ENCODE results near the gene DESI1. TPM values are rescaled to one million over a fixed set of nuclear protein-coding genes. Genes with fewer than 3 reads are reported as not detected.

The DESI1 gene
- total RNA-seq, 4 donors from 2014 or later: 25.6 to 32.9 (median 27.9) TPM

GRCh38 chr22:41656556-41656955, 35.7 kb upstream of the DESI1 start:
- TF ChIP-seq, protein P1, sequence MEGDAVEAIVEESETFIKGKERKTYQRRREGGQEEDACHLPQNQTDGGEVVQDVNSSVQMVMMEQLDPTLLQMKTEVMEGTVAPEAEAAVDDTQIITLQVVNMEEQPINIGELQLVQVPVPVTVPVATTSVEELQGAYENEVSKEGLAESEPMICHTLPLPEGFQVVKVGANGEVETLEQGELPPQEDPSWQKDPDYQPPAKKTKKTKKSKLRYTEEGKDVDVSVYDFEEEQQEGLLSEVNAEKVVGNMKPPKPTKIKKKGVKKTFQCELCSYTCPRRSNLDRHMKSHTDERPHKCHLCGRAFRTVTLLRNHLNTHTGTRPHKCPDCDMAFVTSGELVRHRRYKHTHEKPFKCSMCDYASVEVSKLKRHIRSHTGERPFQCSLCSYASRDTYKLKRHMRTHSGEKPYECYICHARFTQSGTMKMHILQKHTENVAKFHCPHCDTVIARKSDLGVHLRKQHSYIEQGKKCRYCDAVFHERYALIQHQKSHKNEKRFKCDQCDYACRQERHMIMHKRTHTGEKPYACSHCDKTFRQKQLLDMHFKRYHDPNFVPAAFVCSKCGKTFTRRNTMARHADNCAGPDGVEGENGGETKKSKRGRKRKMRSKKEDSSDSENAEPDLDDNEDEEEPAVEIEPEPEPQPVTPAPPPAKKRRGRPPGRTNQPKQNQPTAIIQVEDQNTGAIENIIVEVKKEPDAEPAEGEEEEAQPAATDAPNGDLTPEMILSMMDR (IDR thresholded peaks at IDR 0.05): no peak
- TF ChIP-seq POLR2A (IDR thresholded peaks at IDR 0.05) (no peak), POLR2AphosphoS5 (IDR thresholded peaks at IDR 0.05) (no peak), EP300 (IDR thresholded peaks at IDR 0.05) (no peak)
- WGBS: 65% methylated on average over 5 of the region's 5 CpGs

GRCh38 chr22:41654322-41654721, 33.5 kb upstream of the DESI1 start:
- no peak overlapping the region for H3K27ac ChIP-seq
- WGBS: 90% methylated on average over 3 of the region's 3 CpGs
- H3K27me3 ChIP-seq: no peaks in the 10 kb centered on the region
- no peak for TF ChIP-seq POLR2AphosphoS5 (IDR thresholded peaks at IDR 0.05)
- no peak overlapping the region for H3K4me3 ChIP-seq
- H3K36me3 ChIP-seq: peaks cover 99% of the 10 kb centered on the region
- no peaks in the 10 kb centered on the region for H3K9me3 ChIP-seq
- no peak for DNase-seq (ENCODE audit: low spot score in 2 of 2)
- no peaks in the 10 kb centered on the region for H3K4me1 ChIP-seq

More at GRCh38 chr22:41656556-41656955, 35.7 kb upstream of the DESI1 start:
- no peak for DNase-seq (ENCODE audit: low spot score in 2 of 2)
- Histone ChIP-seq H3K9me3 (no peaks in the 10 kb centered on the region), H3K27me3 (no peaks in the 10 kb centered on the region), H3K4me1 (no peaks in the 10 kb centered on the region), H3K36me3 (peaks cover 99% of the 10 kb centered on the region), H3K27ac (no peak overlapping the region), H3K4me3 (no peak overlapping the region)

- DNase-seq (ENCODE audit: low spot score in 2 of 2): no peak
- no peak overlapping the region for H3K27ac ChIP-seq
- TF ChIP-seq POLR2A (IDR thresholded peaks at IDR 0.05) (no peak), POLR2AphosphoS5 (IDR thresholded peaks at IDR 0.05) (no peak), EP300 (IDR thresholded peaks at IDR 0.05) (no peak)
- TF ChIP-seq, protein P1 (IDR thresholded peaks at IDR 0.05): no peak
- WGBS: 95% methylated on average over 11 of the region's 11 CpGs
- no peak overlapping the region for H3K4me3 ChIP-seq
- H3K27me3 ChIP-seq: no peaks in the 10 kb centered on the region
- no peaks in the 10 kb centered on the region for H3K9me3 ChIP-seq
- peaks cover 96% of the 10 kb centered on the region for H3K36me3 ChIP-seq
- H3K4me1 ChIP-seq: no peaks in the 10 kb centered on the region
Observed at GRCh38 chr22:41650821-41651220, 30.0 kb upstream of the DESI1 start.

DNA sequence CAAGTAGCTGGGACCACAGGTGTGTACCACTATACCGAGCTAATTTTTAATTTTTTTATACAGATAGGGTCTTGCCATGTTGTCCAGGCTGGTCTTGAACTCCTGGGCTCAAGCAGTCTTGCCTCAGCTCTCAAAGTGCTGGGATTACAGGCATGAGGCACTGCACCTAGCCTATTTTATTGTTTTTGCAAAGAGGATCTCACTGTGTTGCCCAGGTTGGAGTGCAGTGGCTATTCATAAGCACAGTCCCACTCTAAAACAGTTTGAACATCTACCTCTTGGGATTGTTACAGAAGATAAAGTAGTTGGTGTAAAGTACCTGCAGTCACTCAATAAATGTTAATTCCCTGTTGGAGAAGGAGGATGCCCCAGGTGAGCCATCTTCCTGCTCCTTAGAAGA, 29.4 kb upstream of the DESI1 start:
- WGBS: 100% methylated on average over 1 of the region's 1 CpG
- DNase-seq (ENCODE audit: low spot score in 2 of 2): no peak
- TF ChIP-seq, protein P1 (IDR thresholded peaks at IDR 0.05): no peak
- no peak for TF ChIP-seq POLR2A (IDR thresholded peaks at IDR 0.05)
- no peak for TF ChIP-seq POLR2AphosphoS5 (IDR thresholded peaks at IDR 0.05)
- TF ChIP-seq EP300 (IDR thresholded peaks at IDR 0.05): no peak
- Histone ChIP-seq H3K4me3 (no peak overlapping the region), H3K27me3 (no peaks in the 10 kb centered on the region), H3K9me3 (no peaks in the 10 kb centered on the region), H3K4me1 (no peaks in the 10 kb centered on the region), H3K36me3 (peaks cover 96% of the 10 kb centered on the region), H3K27ac (no peak overlapping the region)

- Histone ChIP-seq H3K4me3 (no peak overlapping the region), H3K4me1 (no peaks in the 10 kb centered on the region), H3K27ac (no peak overlapping the region), H3K27me3 (no peaks in the 10 kb centered on the region), H3K36me3 (peaks cover 95% of the 10 kb centered on the region), H3K9me3 (no peaks in the 10 kb centered on the region)
- TF ChIP-seq POLR2A (IDR thresholded peaks at IDR 0.05) (no peak), POLR2AphosphoS5 (IDR thresholded peaks at IDR 0.05) (no peak), EP300 (IDR thresholded peaks at IDR 0.05) (no peak)
- TF ChIP-seq, protein P1 (IDR thresholded peaks at IDR 0.05): no peak
- WGBS: 90% methylated on average over 1 of the region's 1 CpG
- no peak for DNase-seq (ENCODE audit: low spot score in 2 of 2)
Observed at GRCh38 chr22:41648432-41648831, 27.6 kb upstream of the DESI1 start.

DNA sequence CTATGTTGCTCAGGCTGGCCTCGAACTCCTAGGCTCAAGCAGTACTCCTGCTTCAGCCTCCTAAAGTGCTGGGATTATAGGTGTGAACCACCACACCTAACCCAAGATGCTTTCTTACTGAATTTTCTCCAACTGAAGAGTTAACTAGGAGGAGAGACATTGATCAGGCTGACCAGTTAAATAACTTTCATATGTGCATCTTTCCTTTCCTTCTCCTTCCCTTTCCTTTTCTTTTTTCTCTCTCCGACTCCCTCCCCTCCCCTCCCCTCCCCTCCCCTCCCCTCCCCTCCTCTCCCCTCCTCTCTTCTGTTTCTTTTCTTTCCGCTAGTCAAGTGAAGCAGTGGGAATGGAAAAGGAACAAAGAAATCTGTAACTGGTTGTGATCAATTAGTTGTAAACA, 26.9 kb upstream of the DESI1 start:
- Histone ChIP-seq H3K9me3 (no peaks in the 10 kb centered on the region), H3K27ac (no peak overlapping the region), H3K36me3 (peaks cover 95% of the 10 kb centered on the region), H3K27me3 (no peaks in the 10 kb centered on the region), H3K4me3 (no peak overlapping the region), H3K4me1 (peaks cover under 1% of the 10 kb centered on the region)
- TF ChIP-seq POLR2A (IDR thresholded peaks at IDR 0.05): no peak
- TF ChIP-seq POLR2AphosphoS5 (IDR thresholded peaks at IDR 0.05): no peak
- TF ChIP-seq, protein P1 (IDR thresholded peaks at IDR 0.05): no peak
- no peak for TF ChIP-seq EP300 (IDR thresholded peaks at IDR 0.05)
- no peak for DNase-seq (ENCODE audit: low spot score in 2 of 2)
- WGBS: 72% methylated on average over 3 of the region's 3 CpGs
